Epidermal melanocyte (primary cell): ENCODE data around the gene F2RL2.
"Not testable (repeated sequence)": the region's sequence is repeated elsewhere in the genome, so short reads cannot be mapped to it uniquely, and the experiment has no call there.

ENCODE experiments used
- DNase-seq: peaks from one replicate; pipeline ENCODE4 v3.0.0; 2011; ENCODE audit warnings: low spot score; ENCODE audit not compliant: insufficient read length

The F2RL2 gene

DNA sequence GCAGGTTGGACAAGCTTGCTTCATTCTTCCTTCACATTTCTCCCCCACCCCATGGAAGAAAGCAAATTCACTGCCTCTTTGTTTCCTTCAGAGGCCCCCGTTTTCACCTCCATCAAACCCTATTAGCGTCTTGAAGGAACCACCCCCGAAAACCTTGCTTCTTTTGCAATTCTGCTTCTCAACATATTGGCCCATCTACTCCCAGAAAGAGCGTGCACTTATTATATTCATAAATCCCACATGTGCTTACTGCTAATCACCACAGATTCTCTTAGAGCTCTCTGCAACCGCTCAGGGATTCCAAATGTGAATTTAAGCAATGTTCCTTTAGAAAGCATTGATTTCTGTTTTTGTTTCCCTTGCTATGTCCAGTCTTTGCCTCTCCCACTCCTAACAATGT, 1.1 kb downstream of the F2RL2 start:
- no peak for DNase-seq

- no peak for DNase-seq
Observed at GRCh38 chr5:76620166-76620565, 3.0 kb downstream of the F2RL2 start.

- no peak for DNase-seq
Observed at GRCh38 chr5:76617675-76618074, 5.5 kb downstream of the F2RL2 start.

DNA sequence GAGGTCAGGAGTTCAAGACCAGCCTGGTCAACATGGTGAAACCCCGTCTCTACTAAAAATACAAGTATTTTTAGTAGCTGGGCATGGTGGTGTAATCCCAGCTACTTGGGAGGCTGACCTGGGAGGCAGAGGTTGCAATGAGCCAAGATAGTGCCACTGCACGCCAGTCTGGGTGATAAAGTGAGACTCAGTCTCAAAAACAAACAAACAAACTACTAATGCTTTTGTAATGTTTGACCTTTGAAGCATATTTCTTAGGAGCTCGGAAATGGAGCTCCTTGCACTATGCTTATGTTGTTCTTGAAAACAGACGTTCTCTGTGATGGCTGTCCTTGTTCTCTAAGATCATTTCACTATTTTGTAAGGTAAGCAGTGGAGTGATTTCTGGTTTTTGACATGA, 6.0 kb downstream of the F2RL2 start:
- no peak for DNase-seq

DNA sequence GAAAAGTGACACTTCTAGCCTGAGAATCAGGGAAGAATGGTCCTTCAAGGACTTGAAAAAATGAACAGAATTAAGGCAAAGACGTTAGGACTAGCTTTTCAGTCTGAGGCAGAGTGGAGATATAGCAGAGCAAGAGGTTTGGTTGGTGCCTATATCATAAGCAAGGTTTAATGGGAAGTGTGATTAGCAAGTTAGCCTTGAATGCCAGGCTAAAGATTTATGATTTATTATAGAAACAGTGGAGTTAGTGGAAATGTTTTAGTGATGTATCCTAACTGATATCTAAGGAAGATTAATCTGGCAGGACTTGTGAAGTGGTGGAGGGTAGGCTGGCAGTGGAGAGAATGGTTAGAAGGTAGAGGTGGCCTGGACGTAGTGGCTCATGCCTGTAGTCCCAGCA, 7.0 kb downstream of the F2RL2 start:
- DNase-seq, result no peak

DNA sequence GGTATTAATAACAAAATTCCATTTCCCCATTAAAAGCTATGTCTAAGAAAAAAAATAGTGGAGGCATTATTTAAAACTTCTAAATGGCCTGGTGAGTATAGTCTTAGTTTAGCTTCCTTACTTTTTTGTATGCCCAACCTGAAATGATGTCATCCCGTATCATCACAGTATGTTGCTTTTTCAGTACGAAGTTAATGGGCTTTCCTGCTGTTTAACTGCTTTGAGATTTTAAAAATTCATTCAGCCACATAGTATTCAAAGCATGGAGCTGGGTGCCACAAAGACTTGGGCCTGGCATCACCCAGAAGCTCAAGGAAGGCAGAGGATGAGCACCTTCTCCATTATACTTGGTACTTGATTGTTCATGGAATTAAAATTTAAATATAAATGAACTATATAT, 7.4 kb downstream of the F2RL2 start:
- DNase-seq, result no peak

- no peak for DNase-seq
Observed at GRCh38 chr5:76612942-76613341, 10.3 kb downstream of the F2RL2 start.

DNA sequence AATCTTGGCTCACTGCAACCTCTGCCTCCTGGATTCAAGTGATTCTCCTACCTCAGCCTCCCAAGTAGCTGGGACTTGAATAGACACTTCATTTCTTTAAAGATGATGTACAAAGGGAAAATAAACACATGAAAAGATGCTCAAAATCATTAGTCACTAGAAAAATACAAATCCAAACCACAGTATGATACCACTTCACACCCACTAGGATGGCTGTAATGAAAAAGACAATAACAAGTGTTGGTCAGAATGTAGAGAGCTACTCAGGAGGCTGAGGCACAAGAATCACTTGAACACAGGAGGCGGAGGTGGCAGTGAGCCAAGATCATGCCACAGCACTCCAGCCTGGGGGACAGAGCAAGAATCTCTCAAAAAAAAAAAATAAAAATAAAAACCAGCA, 13.0 kb downstream of the F2RL2 start:
- DNase-seq, result no peak

- DNase-seq, result no peak
Observed at GRCh38 chr5:76608833-76609232, 14.4 kb downstream of the F2RL2 start.

GRCh38 chr5:76607353-76607871, 15.8 kb downstream of the F2RL2 start:
- DNase-seq, result no peak

DNA sequence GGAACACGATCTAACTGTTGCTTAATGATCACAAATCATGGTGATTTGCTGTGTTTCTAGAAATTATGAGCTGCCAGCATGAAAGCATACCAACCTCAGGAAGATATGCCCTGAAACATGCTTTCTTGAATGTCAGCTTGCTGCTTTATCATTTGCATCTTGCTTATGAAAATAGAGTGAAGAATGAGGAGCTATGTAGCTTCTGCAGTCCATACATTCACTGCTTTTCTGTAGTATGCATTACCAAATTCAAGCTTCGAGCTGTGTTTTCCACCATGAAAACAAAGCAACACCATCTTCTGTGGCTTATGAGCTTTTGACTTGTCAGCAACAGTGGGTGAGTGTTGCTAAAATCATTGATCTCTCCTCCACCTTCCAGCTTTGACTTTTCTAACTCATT, 16.5 kb downstream of the F2RL2 start:
- no peak for DNase-seq

DNA sequence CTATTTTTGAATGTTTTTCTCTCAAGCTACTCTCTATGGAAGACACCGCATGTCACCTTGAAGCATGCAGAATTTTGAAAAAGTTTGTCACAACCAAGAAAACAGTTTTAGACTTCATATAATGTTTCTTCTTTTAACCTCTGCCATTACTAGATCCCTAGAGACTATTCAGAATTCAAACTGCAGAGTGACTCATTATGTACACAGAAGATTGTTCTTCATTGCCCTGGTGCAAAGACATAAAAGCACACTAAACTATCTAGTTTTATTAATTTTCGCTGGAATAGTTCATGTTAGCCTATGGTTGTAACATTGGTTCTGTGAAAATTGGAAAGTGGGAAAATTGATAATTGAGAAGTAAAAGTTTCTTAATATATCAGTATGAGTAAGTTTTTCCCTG, 18.4 kb downstream of the F2RL2 start:
- DNase-seq, result no peak

- DNase-seq, result not testable (repeated sequence)
Observed at GRCh38 chr5:76603991-76604390, 19.2 kb downstream of the F2RL2 start.

- DNase-seq, result no peak
Observed at GRCh38 chr5:76602094-76602726, 21.0 kb downstream of the F2RL2 start.

DNA sequence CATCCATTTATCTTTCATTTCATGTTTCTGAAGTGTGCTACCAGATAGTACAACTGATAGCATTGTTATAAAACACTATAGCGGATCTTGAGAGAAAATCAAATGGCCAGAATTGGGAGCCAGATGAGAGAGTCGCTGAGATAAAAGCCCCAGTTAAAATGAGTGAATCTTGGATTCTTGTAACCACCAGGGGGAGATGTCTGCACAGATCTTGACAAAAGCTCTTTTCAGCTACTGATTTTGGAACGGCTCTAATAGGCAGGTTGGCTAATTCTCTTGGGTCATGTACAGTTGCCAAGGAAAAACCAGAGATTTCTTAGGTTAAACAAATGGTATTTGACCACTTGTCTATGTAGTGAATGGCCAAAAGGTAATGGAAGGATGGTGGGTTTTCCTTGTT, 21.7 kb downstream of the F2RL2 start:
- peak; percentile 50 for DNase-seq

GRCh38 chr5:76600716-76601115, 22.5 kb downstream of the F2RL2 start:
- DNase-seq, result no peak

DNA sequence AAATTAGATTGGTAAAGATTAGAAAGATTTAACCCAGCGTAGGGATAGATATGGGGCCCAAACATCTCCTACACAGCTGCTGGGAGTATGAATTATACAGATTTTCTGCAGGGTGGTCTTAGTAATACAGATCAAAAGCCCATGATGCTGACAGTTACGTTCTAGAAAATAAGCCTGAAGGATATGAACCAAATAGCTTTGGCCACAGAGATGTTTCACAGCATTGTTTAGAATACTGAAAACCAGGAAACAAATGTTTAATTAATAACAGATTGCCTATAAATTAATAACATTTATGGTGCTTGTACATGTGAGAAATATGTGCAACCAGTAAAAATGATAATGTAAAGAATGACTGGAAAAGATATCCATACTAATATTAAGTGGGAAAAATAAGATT, 24.7 kb downstream of the F2RL2 start:
- DNase-seq, result no peak

- DNase-seq, result no peak
Observed at GRCh38 chr5:76595755-76596481, 27.3 kb downstream of the F2RL2 start.

DNA sequence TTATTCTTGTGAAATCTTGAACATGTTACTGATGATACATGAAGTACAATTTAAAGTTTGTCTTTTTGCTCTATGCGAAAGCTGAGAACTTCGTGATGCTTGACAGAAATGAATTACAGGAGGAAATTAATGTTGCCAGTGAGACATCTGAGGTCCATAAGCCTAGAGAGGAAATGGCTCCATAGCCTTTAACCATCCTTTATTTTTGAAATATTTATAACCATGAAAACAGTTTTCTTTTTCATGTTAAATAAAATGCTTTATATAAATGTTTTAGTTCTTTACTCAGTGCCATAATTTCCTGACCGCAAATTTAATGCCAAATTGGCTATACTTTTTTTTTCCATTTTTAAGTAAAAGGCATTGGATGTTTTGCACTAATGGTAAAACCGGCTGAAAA, 29.1 kb downstream of the F2RL2 start:
- DNase-seq, result no peak

DNA sequence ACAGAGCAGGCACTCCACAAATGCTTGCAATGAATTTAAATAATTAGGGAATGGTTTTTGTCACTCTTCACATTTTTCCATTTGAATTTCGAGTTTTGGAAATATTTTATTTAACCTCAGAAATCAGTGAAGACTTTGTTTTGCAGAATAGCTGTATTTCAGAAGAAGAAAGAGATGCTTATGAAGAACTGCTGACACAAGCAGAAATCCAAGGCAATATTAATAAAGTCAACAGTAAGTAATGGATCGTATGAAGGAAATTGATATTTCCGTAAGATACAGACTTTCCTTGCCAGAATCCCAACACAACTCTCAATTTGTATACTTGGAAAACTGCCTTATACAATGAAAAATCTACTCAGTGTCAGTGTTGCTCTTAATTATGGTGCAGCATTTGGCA, 30.5 kb downstream of the F2RL2 start:
- no peak for DNase-seq

DNA sequence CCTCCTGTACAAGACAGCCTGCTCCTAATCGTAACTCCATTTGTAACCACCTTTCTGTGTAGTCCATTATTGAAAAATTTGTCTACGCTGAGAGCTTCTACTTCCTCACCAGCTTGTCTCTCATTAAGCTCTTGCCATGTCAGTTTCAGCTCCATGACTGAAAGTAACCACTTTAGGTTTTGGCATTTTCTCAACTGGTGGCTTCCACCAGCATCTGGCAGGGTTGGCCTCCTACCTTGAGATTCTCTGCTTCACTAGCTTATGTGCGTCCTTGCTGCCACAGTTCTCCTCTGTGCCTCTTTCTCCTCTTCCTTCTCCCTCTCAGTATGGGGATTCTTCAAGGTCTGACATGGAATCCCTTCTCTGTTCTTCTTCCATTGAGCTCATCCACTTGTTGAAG, 31.8 kb downstream of the F2RL2 start:
- no peak for DNase-seq

- no peak for DNase-seq
Observed at GRCh38 chr5:76590027-76590426, 33.2 kb downstream of the F2RL2 start.

GRCh38 chr5:76586531-76586930, 36.7 kb downstream of the F2RL2 start:
- no peak for DNase-seq
